ENCODE measurements around the gene BSN. TPM values are rescaled to one million over a fixed set of nuclear protein-coding genes. Genes with fewer than 3 reads are reported as not detected.

The BSN gene
- total and polyA plus RNA-seq, 2 donors (not counting 3 experiments of a cell fraction or from before 2014, with no cell fraction given) = 0.04 to 0.27 TPM

GRCh38 chr3:49649576-49649975, 95.3 kb downstream of the BSN start:
- no peaks in the 10 kb centered on the region for H4K20me1 ChIP-seq (replicated peaks; ENCODE audit: control insufficient read depth, extremely low read depth, insufficient read depth, low read length)
- H3K9ac ChIP-seq (replicated peaks; ENCODE audit: extremely low read depth, insufficient read depth, low read length) = no peak overlapping the region
- dilution Hi-C loops (cut with MboI; ENCODE audit: extremely low pct_ligation_motif_present, low sequenced_read_pairs) (no loop called here), intact Hi-C loops (cut with micrococcal nuclease) (no loop called here)
- no peaks in the 10 kb centered on the region for H3K4me1 ChIP-seq (ENCODE audit: control insufficient read depth, extremely low read depth, insufficient read depth, low read length)
- no peak overlapping the region for H3K4me3 ChIP-seq (replicated peaks in 1 of 3; ENCODE audit: insufficient read depth in 1 of 3, low read depth in 1 of 3, low read length in 3 of 3)
- no peak for TF ChIP-seq MYC (IDR thresholded peaks at IDR 0.05; ENCODE audit: low read depth, low read length)
- TF ChIP-seq, protein P1, sequence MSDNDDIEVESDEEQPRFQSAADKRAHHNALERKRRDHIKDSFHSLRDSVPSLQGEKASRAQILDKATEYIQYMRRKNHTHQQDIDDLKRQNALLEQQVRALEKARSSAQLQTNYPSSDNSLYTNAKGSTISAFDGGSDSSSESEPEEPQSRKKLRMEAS (IDR thresholded peaks at IDR 0.05; ENCODE audit: insufficient read depth, insufficient read length) = no peak
- no peaks in the 10 kb centered on the region for H3K9me3 ChIP-seq (replicated peaks; ENCODE audit: control insufficient read depth, insufficient read depth, low read length)
- FAIRE-seq (no peak), DNase-seq (ENCODE audit: low read depth, low spot score) (no peak)
- no peak overlapping the region for H2AFZ ChIP-seq (ENCODE audit: low read depth, low read length)
- H3K36me3 ChIP-seq (ENCODE audit: control insufficient read depth in 2 of 2, extremely low read depth in 1 of 2, insufficient read depth in 2 of 2, low read length in 2 of 2) = no peaks in the 10 kb centered on the region
- H3K4me2 ChIP-seq (ENCODE audit: insufficient read depth, low read length) = no peak overlapping the region
- no TSS peak for BruUV-seq (replicated peaks)
- H3K79me2 ChIP-seq (ENCODE audit: control insufficient read depth, insufficient read depth, low read length) = no peaks in the 10 kb centered on the region
- CTCF ChIA-PET = no interaction called here
- POLR2A ChIA-PET = no interaction called here
- no peak overlapping the region for H3K27ac ChIP-seq (ENCODE audit: insufficient read depth, low read depth, low read length)
- H3K27me3 ChIP-seq (ENCODE audit: control insufficient read depth in 2 of 2, insufficient read depth in 2 of 2, low read length in 2 of 2) = no peaks in the 10 kb centered on the region
- no peaks in the 10 kb centered on the region for H3K9me1 ChIP-seq (replicated peaks; ENCODE audit: control insufficient read depth, extremely low read depth, insufficient read depth, low read length)

DNA sequence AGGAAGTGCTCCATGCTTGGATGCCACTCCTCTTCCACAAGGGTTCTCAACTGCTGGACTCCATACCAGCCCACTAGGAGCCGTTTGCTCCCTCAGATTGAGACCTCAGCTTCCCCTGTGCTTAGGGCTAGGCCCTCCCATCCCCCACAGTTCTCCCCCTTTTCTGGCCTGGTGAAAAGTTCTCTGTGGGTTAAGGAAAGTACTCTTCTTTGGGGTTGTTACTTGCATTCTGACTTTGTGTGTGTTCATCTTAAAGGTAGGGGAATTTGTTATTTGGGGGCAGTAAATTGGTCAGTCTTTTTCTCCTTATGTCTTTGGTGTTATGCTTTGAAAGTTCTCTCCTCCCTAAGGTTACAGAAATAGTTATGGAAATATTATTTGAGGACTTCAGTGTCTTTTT, 95.9 kb downstream of the BSN start:
- intact Hi-C loops (cut with micrococcal nuclease) = no loop called here
- no peak for FAIRE-seq

More for the DNA sequence above, 95.9 kb downstream of the BSN start:
- Histone ChIP-seq H4K20me1 (replicated peaks; ENCODE audit: control insufficient read depth, extremely low read depth, insufficient read depth, low read length) (no peaks in the 10 kb centered on the region), H3K27ac (ENCODE audit: insufficient read depth, low read depth, low read length) (no peak overlapping the region), H3K4me2 (ENCODE audit: insufficient read depth, low read length) (no peak overlapping the region), H3K4me3 (replicated peaks in 1 of 3; ENCODE audit: insufficient read depth in 1 of 3, low read depth in 1 of 3, low read length in 3 of 3) (no peak overlapping the region), H3K9me1 (replicated peaks; ENCODE audit: control insufficient read depth, extremely low read depth, insufficient read depth, low read length) (no peaks in the 10 kb centered on the region), H3K9me3 (replicated peaks; ENCODE audit: control insufficient read depth, insufficient read depth, low read length) (no peaks in the 10 kb centered on the region), H2AFZ (ENCODE audit: low read depth, low read length) (no peak overlapping the region), H3K79me2 (ENCODE audit: control insufficient read depth, insufficient read depth, low read length) (no peaks in the 10 kb centered on the region), H3K36me3 (ENCODE audit: control insufficient read depth in 2 of 2, extremely low read depth in 1 of 2, insufficient read depth in 2 of 2, low read length in 2 of 2) (no peaks in the 10 kb centered on the region), H3K9ac (replicated peaks; ENCODE audit: extremely low read depth, insufficient read depth, low read length) (no peak overlapping the region), H3K27me3 (ENCODE audit: control insufficient read depth in 2 of 2, insufficient read depth in 2 of 2, low read length in 2 of 2) (no peaks in the 10 kb centered on the region), H3K4me1 (ENCODE audit: control insufficient read depth, extremely low read depth, insufficient read depth, low read length) (no peaks in the 10 kb centered on the region)
- TF ChIP-seq EZH2 (IDR thresholded peaks at IDR 0.05; ENCODE audit: borderline replicate concordance, low read depth, low read length, severe bottlenecking) (no peak), MYC (IDR thresholded peaks at IDR 0.05; ENCODE audit: low read depth, low read length) (no peak), FOS (IDR thresholded peaks at IDR 0.05; ENCODE audit: borderline replicate concordance, insufficient read depth, low read length) (no peak), POLR2A (IDR thresholded peaks at IDR 0.05; ENCODE audit: low read depth, low read length) (no peak), CTCF (IDR thresholded peaks at IDR 0.05; ENCODE audit: extremely low read depth in 1 of 2, insufficient read depth in 1 of 2, low read depth in 1 of 2, low read length in 2 of 2) (no peak), POLR2AphosphoS5 (IDR thresholded peaks at IDR 0.05; ENCODE audit: insufficient read depth, low read depth, low read length) (no peak), GATA2 (IDR thresholded peaks at IDR 0.05; ENCODE audit: insufficient read depth, insufficient read length, low read depth, low read length) (no peak)
- TF ChIP-seq, protein P1 (IDR thresholded peaks at IDR 0.05; ENCODE audit: insufficient read depth, insufficient read length) = no peak
- dilution Hi-C loops (cut with MboI; ENCODE audit: extremely low pct_ligation_motif_present, low sequenced_read_pairs) = no loop called here
- no TSS peak for BruUV-seq (replicated peaks)
- POLR2A ChIA-PET = no interaction called here
- CTCF ChIA-PET = no interaction called here
- DNase-seq (ENCODE audit: low read depth, low spot score) = no peak

All from endothelial cell of umbilical vein (primary cell).